ENCODE measurements around the gene CCDC167. TPM values are rescaled to one million over a fixed set of nuclear protein-coding genes. Genes with fewer than 3 reads are reported as not detected.

CCDC167 gene
- total RNA-seq, 1 donor from 2014 or later, result 16.2 TPM

DNA sequence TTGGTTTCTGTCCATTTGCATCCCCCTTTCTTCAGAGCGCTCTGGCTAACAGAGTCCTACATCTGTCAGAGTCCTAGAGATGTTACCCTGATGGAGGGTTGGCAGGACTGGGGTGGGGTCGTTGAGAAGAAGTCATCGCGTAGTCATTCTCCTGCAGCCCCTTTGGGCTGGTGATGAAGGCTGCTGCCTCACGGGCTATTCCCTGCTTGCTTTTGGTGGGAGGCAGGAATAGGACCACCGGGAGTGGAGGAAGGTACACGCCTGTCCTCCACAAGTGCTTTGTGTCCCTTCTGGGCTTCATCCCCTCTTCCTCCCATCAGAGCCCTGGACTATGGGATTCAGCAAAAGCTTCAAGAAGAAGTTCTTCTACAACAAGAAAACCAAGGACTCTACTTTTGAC, 20.9 kb downstream of the CCDC167 start:
- Histone ChIP-seq H3K9me3 (ENCODE audit: control insufficient read depth in 3 of 3, low read length in 3 of 3) (no peaks in the 10 kb centered on the region), H3K9ac (ENCODE audit: low read depth in 1 of 3, low read length in 3 of 3) (no peak overlapping the region), H3K4me1 (ENCODE audit: control insufficient read depth in 3 of 3, insufficient read depth in 3 of 3, low read length in 3 of 3) (peaks cover 0 to 2% (median 0%) of the 10 kb centered on the region in 3 donors), H3K36me3 (ENCODE audit: control insufficient read depth in 3 of 3, insufficient read depth in 3 of 3, low read length in 3 of 3) (peaks cover 61 to 85% (median 68%) of the 10 kb centered on the region in 3 donors), H3K27ac (ENCODE audit: low read depth, low read length) (no peak overlapping the region), H3K27me3 (ENCODE audit: control insufficient read depth in 3 of 3, insufficient read depth in 3 of 3, low read length in 3 of 3) (no peaks in the 10 kb centered on the region), H3K4me3 (ENCODE audit: low read length in 3 of 3) (no peak overlapping the region)

- H3K36me3 ChIP-seq (ENCODE audit: control insufficient read depth in 3 of 3, insufficient read depth in 3 of 3, low read length in 3 of 3), result peaks cover 57 to 88% (median 64%) of the 10 kb centered on the region in 3 donors
- no peak overlapping the region for H3K27ac ChIP-seq (ENCODE audit: low read depth, low read length)
- H3K9me3 ChIP-seq (ENCODE audit: control insufficient read depth in 3 of 3, low read length in 3 of 3), result no peaks in the 10 kb centered on the region
- H3K4me3 ChIP-seq (ENCODE audit: low read length in 3 of 3), result no peak overlapping the region
- H3K4me1 ChIP-seq (ENCODE audit: control insufficient read depth in 3 of 3, insufficient read depth in 3 of 3, low read length in 3 of 3), result peaks cover 9 to 11% (median 9%) of the 10 kb centered on the region in 3 donors
- H3K9ac ChIP-seq (ENCODE audit: low read depth in 1 of 3, low read length in 3 of 3), result no peak overlapping the region
- H3K27me3 ChIP-seq (ENCODE audit: control insufficient read depth in 3 of 3, insufficient read depth in 3 of 3, low read length in 3 of 3), result no peaks in the 10 kb centered on the region
Measured at GRCh38 chr6:37477656-37478435, 21.8 kb downstream of the CCDC167 start.

DNA sequence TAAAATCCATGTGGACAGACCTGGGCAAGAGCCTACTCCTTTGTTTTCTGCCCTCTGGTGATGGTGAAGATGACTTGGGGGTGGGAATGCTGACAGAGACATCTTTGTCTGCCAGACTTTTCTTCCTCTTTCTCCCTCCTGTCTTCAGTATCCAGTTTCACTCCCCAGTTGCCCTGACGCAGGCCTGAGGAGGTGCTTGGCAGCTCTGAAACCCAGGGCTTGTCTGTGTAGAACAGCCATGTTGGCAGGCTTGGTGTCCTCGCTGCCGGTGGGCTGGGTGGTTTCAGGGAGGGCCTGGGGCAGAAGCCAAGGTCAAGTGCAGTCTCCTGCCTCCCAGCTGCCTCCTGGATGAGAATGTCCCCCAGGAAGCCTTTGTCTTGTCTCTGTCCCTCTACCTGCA, 22.5 kb downstream of the CCDC167 start:
- H3K9ac ChIP-seq (ENCODE audit: low read depth in 1 of 3, low read length in 3 of 3), result no peak overlapping the region
- H3K9me3 ChIP-seq (ENCODE audit: control insufficient read depth in 3 of 3, low read length in 3 of 3), result no peaks in the 10 kb centered on the region
- H3K4me3 ChIP-seq (ENCODE audit: low read length in 3 of 3), result no peak overlapping the region
- peaks cover 59 to 88% (median 64%) of the 10 kb centered on the region in 3 donors for H3K36me3 ChIP-seq (ENCODE audit: control insufficient read depth in 3 of 3, insufficient read depth in 3 of 3, low read length in 3 of 3)
- peaks cover 10 to 17% (median 14%) of the 10 kb centered on the region in 3 donors for H3K4me1 ChIP-seq (ENCODE audit: control insufficient read depth in 3 of 3, insufficient read depth in 3 of 3, low read length in 3 of 3)
- no peaks in the 10 kb centered on the region for H3K27me3 ChIP-seq (ENCODE audit: control insufficient read depth in 3 of 3, insufficient read depth in 3 of 3, low read length in 3 of 3)
- H3K27ac ChIP-seq (ENCODE audit: low read depth, low read length), result no peak overlapping the region

DNA sequence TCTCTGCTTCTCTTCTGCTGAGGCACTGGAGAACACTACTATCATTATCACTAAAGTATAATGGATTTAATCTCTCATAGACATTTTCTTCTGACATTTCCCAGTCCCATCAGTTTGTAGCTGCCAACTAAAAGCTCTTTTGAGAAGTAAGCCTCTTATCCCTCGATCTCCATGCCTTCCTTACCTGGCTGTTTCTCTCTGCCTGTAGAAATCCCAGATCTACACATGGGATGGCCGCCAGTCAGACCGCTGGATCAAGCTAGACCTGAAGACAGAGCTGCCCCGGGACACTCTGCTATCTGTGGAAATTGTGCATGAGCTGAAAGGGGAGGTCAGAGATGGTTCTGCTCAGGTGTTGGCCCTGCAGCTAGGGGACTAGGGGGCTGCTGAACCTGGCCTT, 25.4 kb downstream of the CCDC167 start:
- Histone ChIP-seq H3K27me3 (ENCODE audit: control insufficient read depth in 3 of 3, insufficient read depth in 3 of 3, low read length in 3 of 3) (no peaks in the 10 kb centered on the region), H3K27ac (ENCODE audit: low read depth, low read length) (no peak overlapping the region), H3K36me3 (ENCODE audit: control insufficient read depth in 3 of 3, insufficient read depth in 3 of 3, low read length in 3 of 3) (peaks cover 58 to 75% (median 61%) of the 10 kb centered on the region in 3 donors), H3K9me3 (ENCODE audit: control insufficient read depth in 3 of 3, low read length in 3 of 3) (no peaks in the 10 kb centered on the region), H3K4me3 (ENCODE audit: low read length in 3 of 3) (no peak overlapping the region), H3K9ac (ENCODE audit: low read depth in 1 of 3, low read length in 3 of 3) (no peak overlapping the region), H3K4me1 (ENCODE audit: control insufficient read depth in 3 of 3, insufficient read depth in 3 of 3, low read length in 3 of 3) (peaks cover 10 to 15% (median 14%) of the 10 kb centered on the region in 3 donors)

- Histone ChIP-seq H3K27me3 (ENCODE audit: control insufficient read depth in 3 of 3, insufficient read depth in 3 of 3, low read length in 3 of 3) (no peaks in the 10 kb centered on the region), H3K4me1 (ENCODE audit: control insufficient read depth in 3 of 3, insufficient read depth in 3 of 3, low read length in 3 of 3) (peaks cover 10 to 15% (median 14%) of the 10 kb centered on the region in 3 donors), H3K4me3 (ENCODE audit: low read length in 3 of 3) (no peak overlapping the region), H3K9me3 (ENCODE audit: control insufficient read depth in 3 of 3, low read length in 3 of 3) (no peaks in the 10 kb centered on the region), H3K27ac (ENCODE audit: low read depth, low read length) (no peak overlapping the region), H3K36me3 (ENCODE audit: control insufficient read depth in 3 of 3, insufficient read depth in 3 of 3, low read length in 3 of 3) (peaks cover 51 to 67% (median 56%) of the 10 kb centered on the region in 3 donors), H3K9ac (ENCODE audit: low read depth in 1 of 3, low read length in 3 of 3) (no peak overlapping the region)
Measured at GRCh38 chr6:37473364-37474095, 26.2 kb downstream of the CCDC167 start.

- no peak overlapping the region for H3K9ac ChIP-seq (ENCODE audit: low read depth in 1 of 3, low read length in 3 of 3)
- H3K36me3 ChIP-seq (ENCODE audit: control insufficient read depth in 3 of 3, insufficient read depth in 3 of 3, low read length in 3 of 3), result peaks cover 23 to 35% (median 33%) of the 10 kb centered on the region in 3 donors
- H3K9me3 ChIP-seq (ENCODE audit: control insufficient read depth in 3 of 3, low read length in 3 of 3), result no peaks in the 10 kb centered on the region
- no peak overlapping the region for H3K4me3 ChIP-seq (ENCODE audit: low read length in 3 of 3)
- H3K4me1 ChIP-seq (ENCODE audit: control insufficient read depth in 3 of 3, insufficient read depth in 3 of 3, low read length in 3 of 3), result peaks cover 0 to 4% (median 4%) of the 10 kb centered on the region in 3 donors
- H3K27me3 ChIP-seq (ENCODE audit: control insufficient read depth in 3 of 3, insufficient read depth in 3 of 3, low read length in 3 of 3), result no peaks in the 10 kb centered on the region
- H3K27ac ChIP-seq (ENCODE audit: low read depth, low read length), result no peak overlapping the region
Measured at GRCh38 chr6:37467718-37468117, 32.0 kb downstream of the CCDC167 start.

- Histone ChIP-seq H3K9me3 (ENCODE audit: control insufficient read depth in 3 of 3, low read length in 3 of 3) (no peaks in the 10 kb centered on the region), H3K27ac (ENCODE audit: low read depth, low read length) (no peak overlapping the region), H3K36me3 (ENCODE audit: control insufficient read depth in 3 of 3, insufficient read depth in 3 of 3, low read length in 3 of 3) (peaks cover 45 to 62% (median 59%) of the 10 kb centered on the region in 3 donors), H3K4me3 (ENCODE audit: low read length in 3 of 3) (no peak overlapping the region), H3K27me3 (ENCODE audit: control insufficient read depth in 3 of 3, insufficient read depth in 3 of 3, low read length in 3 of 3) (no peaks in the 10 kb centered on the region), H3K9ac (ENCODE audit: low read depth in 1 of 3, low read length in 3 of 3) (no peak overlapping the region), H3K4me1 (ENCODE audit: control insufficient read depth in 3 of 3, insufficient read depth in 3 of 3, low read length in 3 of 3) (no peaks in the 10 kb centered on the region)
Measured at GRCh38 chr6:37463110-37463509, 36.6 kb downstream of the CCDC167 start.

- Histone ChIP-seq H3K36me3 (ENCODE audit: control insufficient read depth in 3 of 3, insufficient read depth in 3 of 3, low read length in 3 of 3) (peaks cover 50 to 65% (median 57%) of the 10 kb centered on the region in 3 donors), H3K9ac (ENCODE audit: low read depth in 1 of 3, low read length in 3 of 3) (no peak overlapping the region)
Measured at GRCh38 chr6:37460805-37461204, 38.9 kb downstream of the CCDC167 start.

DNA sequence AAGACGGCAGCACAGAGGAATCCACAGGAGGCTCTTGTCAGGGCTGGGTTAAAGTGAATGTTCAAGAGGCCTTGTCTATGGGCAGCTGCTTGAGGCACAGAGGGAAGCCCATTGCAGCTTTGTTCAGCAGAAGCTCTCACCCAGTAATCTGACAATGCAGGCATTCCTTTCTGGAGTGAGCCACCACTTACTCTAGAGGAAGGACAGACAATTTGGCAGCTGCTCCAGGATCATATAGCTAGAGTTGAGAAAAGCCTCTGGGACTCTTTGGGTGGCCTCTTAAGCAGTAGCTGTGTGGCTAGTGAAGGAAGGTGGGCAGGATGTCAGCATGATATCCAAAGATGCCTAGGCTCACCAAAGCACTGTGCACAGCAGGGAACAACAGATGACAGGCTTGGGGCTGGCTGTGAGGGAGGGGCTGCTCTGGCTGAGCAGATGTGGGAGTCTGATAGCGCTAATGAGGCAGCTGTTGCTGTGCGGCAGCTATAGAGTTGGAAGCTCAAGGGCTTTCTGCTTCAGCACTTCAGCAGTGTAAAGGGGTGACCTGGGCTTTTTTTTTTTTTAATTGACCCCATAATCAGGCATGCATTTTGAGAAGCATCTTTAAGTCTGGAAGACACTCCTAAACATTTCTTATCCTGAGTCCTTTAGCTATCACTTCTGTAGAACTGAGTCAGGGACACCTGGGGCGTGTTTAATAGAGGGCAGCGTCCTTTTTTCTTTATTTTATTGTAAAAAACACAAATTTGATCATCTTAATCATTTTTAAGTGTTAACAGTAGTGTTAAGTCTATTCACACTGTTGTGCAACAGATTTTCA, 39.5 kb downstream of the CCDC167 start:
- peaks cover 56 to 70% (median 57%) of the 10 kb centered on the region in 3 donors for H3K36me3 ChIP-seq (ENCODE audit: control insufficient read depth in 3 of 3, insufficient read depth in 3 of 3, low read length in 3 of 3)
- H3K4me1 ChIP-seq (ENCODE audit: control insufficient read depth in 3 of 3, insufficient read depth in 3 of 3, low read length in 3 of 3), result no peaks in the 10 kb centered on the region
- H3K9me3 ChIP-seq (ENCODE audit: control insufficient read depth in 3 of 3, low read length in 3 of 3), result no peaks in the 10 kb centered on the region
- H3K9ac ChIP-seq (ENCODE audit: low read depth in 1 of 3, low read length in 3 of 3), result no peak overlapping the region
- H3K27me3 ChIP-seq (ENCODE audit: control insufficient read depth in 3 of 3, insufficient read depth in 3 of 3, low read length in 3 of 3), result no peaks in the 10 kb centered on the region
- H3K27ac ChIP-seq (ENCODE audit: low read depth, low read length), result no peak overlapping the region
- H3K4me3 ChIP-seq (ENCODE audit: low read length in 3 of 3), result no peak overlapping the region

More at GRCh38 chr6:37460805-37461204, 38.9 kb downstream of the CCDC167 start:
- Histone ChIP-seq H3K27me3 (ENCODE audit: control insufficient read depth in 3 of 3, insufficient read depth in 3 of 3, low read length in 3 of 3) (no peaks in the 10 kb centered on the region), H3K27ac (ENCODE audit: low read depth, low read length) (no peak overlapping the region), H3K4me3 (ENCODE audit: low read length in 3 of 3) (no peak overlapping the region), H3K9me3 (ENCODE audit: control insufficient read depth in 3 of 3, low read length in 3 of 3) (no peaks in the 10 kb centered on the region), H3K4me1 (ENCODE audit: control insufficient read depth in 3 of 3, insufficient read depth in 3 of 3, low read length in 3 of 3) (no peaks in the 10 kb centered on the region)

Data from skeletal muscle tissue (tissue), 4 donors.